HG03280 (cell line): ENCODE measurements around the gene ZNF800.

Source experiments
- ATAC-seq: cut with Tn5 transposase; IDR thresholded peaks from one replicate; pipeline ENCODE4 v1.9.1; 2021; ENCODE audit warnings: mild to moderate bottlenecking, moderate library complexity; ENCODE audit not compliant: unreplicated experiment

The ZNF800 gene

DNA sequence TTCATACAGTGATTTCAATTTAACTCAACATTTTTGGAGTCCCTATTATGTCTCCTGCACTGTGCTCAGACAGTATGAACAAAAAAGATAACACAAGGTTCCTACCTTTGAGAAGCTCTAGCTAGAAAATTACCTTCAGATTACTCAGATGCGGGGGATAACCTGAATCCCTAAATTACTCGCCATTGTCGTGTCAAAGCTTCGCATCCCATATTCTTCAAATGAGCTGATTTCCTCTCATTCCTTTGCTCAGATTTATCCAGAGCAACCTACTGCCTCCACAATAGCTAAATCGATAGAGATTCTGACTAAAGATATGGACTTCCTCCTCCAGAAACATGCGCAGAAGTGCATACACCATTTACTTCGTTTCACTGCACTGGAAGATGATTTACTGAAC, 42.6 kb downstream of the ZNF800 start:
- ATAC-seq, result no peak

- no peak for ATAC-seq
Observed at GRCh38 chr7:127348247-127348631, 44.3 kb downstream of the ZNF800 start.

DNA sequence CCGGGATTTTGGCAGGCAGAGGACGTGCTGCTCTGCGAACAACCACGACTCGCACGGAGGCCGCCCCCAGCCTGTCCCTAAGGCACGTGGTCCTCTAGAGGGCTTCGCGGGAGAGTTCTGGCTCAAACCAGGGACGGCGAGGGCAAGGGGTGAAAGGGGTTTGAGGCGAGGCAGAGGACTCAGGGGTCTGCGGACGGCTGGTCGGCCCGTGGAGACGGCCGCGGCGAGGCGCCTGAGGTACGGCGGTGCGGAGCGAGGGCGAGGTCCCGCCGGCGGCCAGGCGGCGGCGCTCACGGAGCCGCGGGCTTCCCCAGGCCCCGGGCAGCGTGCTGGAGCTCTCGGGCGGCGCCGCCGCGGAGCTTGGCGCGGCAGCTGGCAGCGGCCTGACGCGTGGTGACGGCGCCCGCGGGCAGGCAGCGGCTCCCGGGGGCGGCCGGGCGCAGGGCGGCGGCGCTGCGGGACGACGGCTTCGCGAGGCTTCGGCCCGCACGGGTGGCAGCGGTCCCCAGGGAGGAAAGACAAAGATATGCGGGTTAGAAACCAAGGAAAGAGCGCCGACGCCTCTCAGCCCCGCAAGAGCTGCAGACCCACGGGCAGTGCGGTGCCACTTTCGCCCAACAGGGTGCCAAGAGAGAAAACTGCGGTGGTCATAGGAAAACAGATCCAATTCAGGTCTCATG, 44.8 kb downstream of the ZNF800 start:
- ATAC-seq, result peak; percentile 99

- no peak for ATAC-seq
Observed at GRCh38 chr7:127346575-127347256, 45.8 kb downstream of the ZNF800 start.

- no peak for ATAC-seq
Observed at GRCh38 chr7:127342596-127342995, 49.9 kb downstream of the ZNF800 start.

- ATAC-seq, result no peak
Observed at GRCh38 chr7:127338122-127338521, 54.4 kb downstream of the ZNF800 start.

DNA sequence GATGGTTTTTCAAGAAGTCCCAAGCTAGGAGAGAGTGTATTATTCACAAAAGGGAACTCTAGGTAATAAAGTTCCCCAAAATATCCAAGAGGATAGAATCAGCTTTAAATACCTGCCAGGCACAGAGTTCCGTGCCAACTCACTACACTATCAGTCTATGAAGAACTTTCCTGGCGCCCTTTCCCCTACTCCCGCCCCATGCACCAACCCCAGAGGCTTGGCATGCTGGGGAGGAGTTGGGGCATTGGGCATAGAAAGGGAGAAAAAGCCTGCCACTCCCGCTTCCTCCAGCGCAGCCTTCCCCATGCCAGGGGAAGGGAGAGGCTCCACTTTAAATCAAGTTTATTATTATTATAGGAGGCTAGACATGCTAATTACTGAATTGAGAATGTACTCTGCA, 54.9 kb downstream of the ZNF800 start:
- no peak for ATAC-seq

GRCh38 chr7:127336458-127336857, 56.0 kb downstream of the ZNF800 start:
- no peak for ATAC-seq

GRCh38 chr7:127332880-127333279, 59.6 kb downstream of the ZNF800 start:
- no peak for ATAC-seq

DNA sequence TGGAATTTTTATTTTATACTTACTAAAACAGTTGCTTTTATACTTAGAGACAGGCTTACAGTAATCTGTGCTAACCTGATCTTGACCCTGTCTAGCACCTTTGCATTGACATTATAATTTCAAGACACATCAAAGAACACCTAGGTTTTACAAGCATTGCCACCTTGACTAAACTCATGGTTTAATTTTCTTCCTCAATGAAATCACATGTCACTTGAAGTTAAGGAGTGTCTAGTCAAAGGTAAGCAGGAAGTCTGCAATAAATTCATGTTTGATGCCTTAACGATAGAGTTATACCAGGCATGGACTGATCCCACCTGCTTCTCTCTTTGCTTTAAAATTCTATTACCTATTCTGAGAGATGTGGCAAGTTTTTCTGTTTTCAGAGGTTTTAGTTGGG, 62.4 kb downstream of the ZNF800 start:
- no peak for ATAC-seq

GRCh38 chr7:127322832-127323493, 69.5 kb downstream of the ZNF800 start:
- ATAC-seq, result no peak

DNA sequence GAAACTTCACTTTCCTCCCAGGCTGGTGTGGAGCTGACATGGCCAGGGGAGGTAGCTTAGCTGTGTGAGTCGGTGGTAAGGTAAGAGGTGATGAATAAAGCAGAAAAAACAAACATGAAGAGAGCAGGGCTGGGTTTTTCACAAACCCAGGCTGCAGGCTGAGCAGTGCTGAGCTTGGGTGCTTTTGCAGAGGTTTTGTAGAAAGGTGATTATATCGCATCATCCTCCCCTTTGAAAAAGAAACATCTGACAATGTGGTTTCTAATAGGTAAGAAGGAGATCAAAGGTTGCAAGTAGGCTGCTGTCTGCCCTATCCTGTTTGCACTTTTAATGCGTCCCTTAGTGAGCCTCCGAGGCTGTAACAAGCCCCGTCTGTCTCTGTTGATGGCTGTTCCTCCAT, 70.2 kb downstream of the ZNF800 start:
- ATAC-seq, result no peak

DNA sequence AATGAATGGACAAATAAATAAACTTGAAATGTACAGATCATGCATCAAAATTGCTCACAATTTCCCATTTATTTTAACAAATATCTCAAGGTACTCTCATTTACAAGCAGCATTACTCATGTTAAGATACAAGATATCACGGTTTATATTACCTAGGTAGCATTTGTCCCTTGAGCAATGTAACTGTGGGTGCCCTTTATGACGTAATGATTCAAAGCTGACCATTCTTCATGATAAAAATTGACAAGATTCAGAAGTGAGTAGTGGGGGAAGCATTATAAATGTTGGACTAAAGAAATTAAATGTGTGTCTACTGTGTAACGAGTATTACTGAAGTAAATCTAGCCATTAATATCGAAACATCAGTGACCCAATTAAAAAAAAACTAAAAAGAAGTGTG, 71.5 kb downstream of the ZNF800 start:
- no peak for ATAC-seq
